PFSK-1 (cell line): Measurements from ENCODE around the gene C5orf63.

Experiments
- FOXP2 ChIP-seq: optimal IDR thresholded peaks from 2 replicates; pipeline ENCODE3; 2011; ENCODE audit warnings: borderline replicate concordance, control low read depth, inconsistent platforms; ENCODE audit not compliant: insufficient read depth; ENCODE audit errors: extremely low read length, extremely low read depth
- POLR2AphosphoS5 ChIP-seq: IDR thresholded peaks from 2 replicates; pipeline ENCODE4 v1.6.1; 2012; ENCODE audit warnings: low read depth, mild to moderate bottlenecking, control low read depth, low read length, moderate library complexity
- SIN3A ChIP-seq: IDR thresholded peaks from 2 replicates; pipeline ENCODE4 v1.6.1; 2012; ENCODE audit warnings: mild to moderate bottlenecking, low read length, moderate library complexity, borderline replicate concordance; ENCODE audit not compliant: insufficient read depth
- TAF1 ChIP-seq: IDR thresholded peaks from 2 replicates; pipeline ENCODE4 v1.6.1; 2012; ENCODE audit warnings: low read length, control low read depth, borderline replicate concordance; ENCODE audit not compliant: insufficient read depth
- TF ChIP-seq, protein P1 (sequence below), 2 experiments: IDR thresholded peaks; 2 replicates each; pipeline versions ENCODE4 v1.6.1 to v1.8.0; 2011 to 2012; ENCODE audit warnings: low read depth in 2 of 2, low read length in 2 of 2, control low read depth in 1 of 2, inconsistent platforms in 1 of 2, mild to moderate bottlenecking in 1 of 2, moderate library complexity in 1 of 2; ENCODE audit not compliant: insufficient read depth in 1 of 2

Gene C5orf63

DNA sequence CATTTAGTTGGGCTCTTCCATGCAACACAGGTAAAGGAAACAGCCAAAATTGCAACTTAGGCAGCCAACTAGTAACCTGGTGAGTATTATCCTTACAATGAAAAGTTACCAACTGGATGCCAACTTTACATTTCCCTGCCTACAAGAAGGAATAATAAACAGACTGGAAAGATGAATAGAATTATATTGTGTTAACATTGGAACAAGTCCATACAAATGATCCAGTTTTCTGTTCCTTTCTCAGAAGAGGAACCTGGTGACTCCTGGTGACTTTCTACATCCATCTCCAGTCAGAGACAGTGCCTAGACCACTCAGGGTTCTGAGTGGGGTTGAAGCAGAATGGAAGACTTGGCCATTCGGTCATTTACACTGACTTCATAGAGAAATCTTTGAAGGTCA lies 63.5 kb downstream of the C5orf63 start:
- TF ChIP-seq TAF1, result no peak
- TF ChIP-seq POLR2AphosphoS5, result no peak
- TF ChIP-seq FOXP2, result no peak
- TF ChIP-seq SIN3A, result no peak
- TF ChIP-seq, protein P1, sequence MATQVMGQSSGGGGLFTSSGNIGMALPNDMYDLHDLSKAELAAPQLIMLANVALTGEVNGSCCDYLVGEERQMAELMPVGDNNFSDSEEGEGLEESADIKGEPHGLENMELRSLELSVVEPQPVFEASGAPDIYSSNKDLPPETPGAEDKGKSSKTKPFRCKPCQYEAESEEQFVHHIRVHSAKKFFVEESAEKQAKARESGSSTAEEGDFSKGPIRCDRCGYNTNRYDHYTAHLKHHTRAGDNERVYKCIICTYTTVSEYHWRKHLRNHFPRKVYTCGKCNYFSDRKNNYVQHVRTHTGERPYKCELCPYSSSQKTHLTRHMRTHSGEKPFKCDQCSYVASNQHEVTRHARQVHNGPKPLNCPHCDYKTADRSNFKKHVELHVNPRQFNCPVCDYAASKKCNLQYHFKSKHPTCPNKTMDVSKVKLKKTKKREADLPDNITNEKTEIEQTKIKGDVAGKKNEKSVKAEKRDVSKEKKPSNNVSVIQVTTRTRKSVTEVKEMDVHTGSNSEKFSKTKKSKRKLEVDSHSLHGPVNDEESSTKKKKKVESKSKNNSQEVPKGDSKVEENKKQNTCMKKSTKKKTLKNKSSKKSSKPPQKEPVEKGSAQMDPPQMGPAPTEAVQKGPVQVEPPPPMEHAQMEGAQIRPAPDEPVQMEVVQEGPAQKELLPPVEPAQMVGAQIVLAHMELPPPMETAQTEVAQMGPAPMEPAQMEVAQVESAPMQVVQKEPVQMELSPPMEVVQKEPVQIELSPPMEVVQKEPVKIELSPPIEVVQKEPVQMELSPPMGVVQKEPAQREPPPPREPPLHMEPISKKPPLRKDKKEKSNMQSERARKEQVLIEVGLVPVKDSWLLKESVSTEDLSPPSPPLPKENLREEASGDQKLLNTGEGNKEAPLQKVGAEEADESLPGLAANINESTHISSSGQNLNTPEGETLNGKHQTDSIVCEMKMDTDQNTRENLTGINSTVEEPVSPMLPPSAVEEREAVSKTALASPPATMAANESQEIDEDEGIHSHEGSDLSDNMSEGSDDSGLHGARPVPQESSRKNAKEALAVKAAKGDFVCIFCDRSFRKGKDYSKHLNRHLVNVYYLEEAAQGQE (IDR thresholded peaks at IDR 0.05; ENCODE audit: insufficient read depth in 1 of 2, low read depth in 2 of 2, low read length in 2 of 2), result no peak

DNA sequence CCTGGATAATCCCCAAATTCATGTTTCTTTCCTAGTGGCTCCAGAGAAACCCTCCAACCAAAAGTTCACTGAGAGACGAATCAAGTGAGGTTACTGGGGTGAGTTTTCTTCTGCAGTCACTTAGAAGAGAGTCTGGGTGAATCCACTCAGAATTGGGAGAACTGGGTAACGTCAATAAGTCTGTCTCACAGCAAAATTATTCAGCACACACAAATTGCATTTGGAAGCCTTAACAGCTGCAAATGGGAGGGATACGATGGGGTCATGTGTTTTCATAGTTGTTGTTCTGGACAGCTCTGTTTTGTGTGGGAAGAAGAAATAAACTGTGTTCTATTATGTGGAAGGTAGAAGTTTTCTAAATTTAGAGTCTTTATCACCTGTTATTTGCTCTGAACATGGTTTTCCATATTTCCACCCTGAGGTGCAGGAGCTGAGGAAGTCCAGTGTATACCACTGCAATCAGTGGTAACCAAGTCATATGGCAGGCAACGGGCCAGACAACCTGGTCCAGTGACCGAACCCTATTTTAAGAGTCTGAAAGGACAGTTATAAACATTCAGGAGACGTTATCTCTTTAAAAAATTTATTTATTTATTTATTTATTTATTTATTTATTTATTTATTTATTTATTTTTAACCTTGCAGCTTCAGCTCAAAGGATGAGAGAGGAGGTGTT lies 64.9 kb downstream of the C5orf63 start:
- TF ChIP-seq SIN3A (no peak), TAF1 (no peak), POLR2AphosphoS5 (no peak), FOXP2 (no peak)
- TF ChIP-seq, protein P1 (IDR thresholded peaks at IDR 0.05; ENCODE audit: insufficient read depth in 1 of 2, low read depth in 2 of 2, low read length in 2 of 2), result no peak

DNA sequence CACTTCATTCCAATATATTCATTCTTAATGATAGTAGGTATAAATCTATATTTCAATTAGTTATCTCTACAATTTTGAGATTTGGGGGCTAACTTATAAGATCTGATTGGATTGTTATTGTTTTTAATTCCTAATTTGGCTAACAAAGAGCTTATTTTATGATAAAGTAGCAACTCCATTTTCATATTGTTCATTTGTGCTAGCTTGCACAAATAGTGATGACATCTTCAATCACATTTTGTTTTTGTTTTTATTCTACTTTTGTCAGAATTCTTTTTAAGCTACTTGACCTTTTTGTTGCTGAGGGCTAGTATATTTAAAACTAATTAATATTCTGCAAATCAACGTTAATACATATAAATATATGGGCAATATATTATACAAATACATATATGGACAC lies 65.8 kb downstream of the C5orf63 start:
- no peak for TF ChIP-seq POLR2AphosphoS5

DNA sequence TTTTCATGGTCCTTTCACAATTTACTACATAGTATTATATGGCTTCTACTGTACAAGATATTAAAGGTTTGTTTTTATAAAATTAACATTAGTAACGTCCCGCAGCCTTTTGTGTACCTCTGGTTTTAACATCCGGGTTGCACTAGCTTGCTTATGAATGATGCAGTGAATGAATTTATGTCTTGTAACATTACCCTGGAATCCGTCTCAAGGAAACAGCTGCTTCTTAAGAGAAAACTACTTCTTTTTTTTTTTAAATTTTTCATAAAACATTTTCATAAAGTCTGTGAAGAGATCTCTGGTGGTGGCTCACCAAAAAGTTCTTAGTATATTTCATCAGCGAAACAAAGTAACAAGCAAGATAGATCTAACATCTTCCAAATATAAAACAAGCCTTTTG lies 66.6 kb downstream of the C5orf63 start:
- TF ChIP-seq, protein P1 (IDR thresholded peaks at IDR 0.05; ENCODE audit: insufficient read depth in 1 of 2, low read depth in 2 of 2, low read length in 2 of 2), result no peak
- no peak for TF ChIP-seq FOXP2
- no peak for TF ChIP-seq SIN3A
- TF ChIP-seq POLR2AphosphoS5, result no peak
- TF ChIP-seq TAF1, result no peak

DNA sequence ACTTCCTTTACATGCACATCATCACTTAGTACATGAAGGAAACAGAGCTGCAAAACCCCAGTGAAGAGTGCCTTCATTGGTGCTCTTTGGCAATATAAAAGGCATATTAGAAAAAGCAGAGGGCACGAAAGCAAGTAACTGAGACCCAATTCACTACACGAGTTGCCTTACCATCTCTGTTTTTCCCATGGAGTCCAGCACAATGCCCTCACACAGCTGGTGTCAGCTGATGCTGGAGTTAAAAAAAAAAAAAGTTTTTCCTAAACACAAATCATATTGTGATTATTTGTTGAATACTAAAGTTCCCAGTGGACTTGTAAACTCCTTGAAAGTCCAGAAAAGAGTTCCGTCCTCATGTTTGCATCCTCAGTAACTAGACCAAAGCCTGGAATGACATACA lies 68.6 kb downstream of the C5orf63 start:
- TF ChIP-seq SIN3A (no peak), TAF1 (no peak), POLR2AphosphoS5 (no peak)
- TF ChIP-seq, protein P1 (IDR thresholded peaks at IDR 0.05; ENCODE audit: insufficient read depth in 1 of 2, low read depth in 2 of 2, low read length in 2 of 2), result no peak
